ENCODE results near the gene ZNF688. TPM values are rescaled to one million over a fixed set of nuclear protein-coding genes. Genes with fewer than 3 reads are reported as not detected.

Gene ZNF688
- total RNA-seq, 1 experiment from 2014 or later = 3.6 TPM

GRCh38 chr16:30600215-30600614 lies 28.7 kb upstream of the ZNF688 start:
- Histone ChIP-seq H3K4me3 (replicated peaks in 1 of 2; ENCODE audit: low read depth in 1 of 2, low read length in 2 of 2) (no peak overlapping the region), H3K9me3 (ENCODE audit: control insufficient read depth in 1 of 2, insufficient read depth in 1 of 2, low read depth in 1 of 2, low read length in 2 of 2) (no peaks in the 10 kb centered on the region), H3K27ac (ENCODE audit: low read depth, low read length) (no peak overlapping the region), H3K79me2 (ENCODE audit: insufficient read depth, low read length) (no peaks in the 10 kb centered on the region), H3K9ac (ENCODE audit: low read length) (no peak overlapping the region), H3K4me1 (ENCODE audit: control insufficient read depth in 1 of 2, insufficient read depth in 2 of 2, low read length in 2 of 2) (peaks cover 0 to 5% of the 10 kb centered on the region in 2 experiments; a peak in 3 of 4 replicates), H3K4me2 (ENCODE audit: low read length) (no peak overlapping the region), H3K9me2 (ENCODE audit: insufficient read depth) (no peaks in the 10 kb centered on the region), H2AFZ (ENCODE audit: low read depth, low read length, poor library complexity, severe bottlenecking) (no peak overlapping the region), H3K27me3 (ENCODE audit: insufficient read depth, low read length) (no peaks in the 10 kb centered on the region), H3K36me3 (ENCODE audit: control insufficient read depth in 1 of 2, insufficient read depth in 2 of 2, low read length in 2 of 2) (peaks cover 10 to 12% of the 10 kb centered on the region in 2 experiments; a peak in 3 of 4 replicates), H4K20me1 (ENCODE audit: insufficient read depth) (no peaks in the 10 kb centered on the region)
- no peak for ATAC-seq
- no TSS peak for BruUV-seq (replicated peaks)
- DNase-seq (ENCODE audit: low read depth, low spot score) = no peak
- CTCF ChIA-PET = interaction anchor here (1.5 to 2.4 kb wide), 2 partner anchors 15 to 170 kb away, joined by 3 to 8 read pairs; partner anchors contain the start of gene DCTPP1
- intact Hi-C loops (cut with micrococcal nuclease) = no loop called here
- TF ChIP-seq SP1 (IDR thresholded peaks at IDR 0.05; ENCODE audit: low read depth) (no peak), TCF7L2 (IDR thresholded peaks at IDR 0.05; ENCODE audit: borderline replicate concordance, extremely low read depth, insufficient read depth, insufficient read length) (no peak), ZFX (IDR thresholded peaks at IDR 0.05) (no peak), POLR2A (IDR thresholded peaks at IDR 0.05; ENCODE audit: borderline replicate concordance, extremely low read depth, insufficient read depth, insufficient read length) (no peak), EZH2phosphoT487 (IDR thresholded peaks at IDR 0.05; ENCODE audit: borderline replicate concordance) (no peak), JUND (IDR thresholded peaks at IDR 0.05) (no peak), FOSL1 (IDR thresholded peaks at IDR 0.05; ENCODE audit: low read depth) (no peak), RAD21 (IDR thresholded peaks at IDR 0.05; ENCODE audit: low read depth) (no peak), EZH2 (IDR thresholded peaks at IDR 0.05) (no peak), EGR1 (IDR thresholded peaks at IDR 0.05; ENCODE audit: low read depth) (no peak)
- TF ChIP-seq, protein P1, sequence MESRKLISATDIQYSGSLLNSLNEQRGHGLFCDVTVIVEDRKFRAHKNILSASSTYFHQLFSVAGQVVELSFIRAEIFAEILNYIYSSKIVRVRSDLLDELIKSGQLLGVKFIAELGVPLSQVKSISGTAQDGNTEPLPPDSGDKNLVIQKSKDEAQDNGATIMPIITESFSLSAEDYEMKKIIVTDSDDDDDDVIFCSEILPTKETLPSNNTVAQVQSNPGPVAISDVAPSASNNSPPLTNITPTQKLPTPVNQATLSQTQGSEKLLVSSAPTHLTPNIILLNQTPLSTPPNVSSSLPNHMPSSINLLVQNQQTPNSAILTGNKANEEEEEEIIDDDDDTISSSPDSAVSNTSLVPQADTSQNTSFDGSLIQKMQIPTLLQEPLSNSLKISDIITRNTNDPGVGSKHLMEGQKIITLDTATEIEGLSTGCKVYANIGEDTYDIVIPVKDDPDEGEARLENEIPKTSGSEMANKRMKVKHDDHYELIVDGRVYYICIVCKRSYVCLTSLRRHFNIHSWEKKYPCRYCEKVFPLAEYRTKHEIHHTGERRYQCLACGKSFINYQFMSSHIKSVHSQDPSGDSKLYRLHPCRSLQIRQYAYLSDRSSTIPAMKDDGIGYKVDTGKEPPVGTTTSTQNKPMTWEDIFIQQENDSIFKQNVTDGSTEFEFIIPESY (IDR thresholded peaks at IDR 0.05; ENCODE audit: extremely low read depth, insufficient replicate concordance, low read length) = no peak
- RAD21 ChIA-PET (ENCODE audit: low non-redundant PET in 1 of 2, low total read pairs in 2 of 2, uncharacterized antibody in 2 of 2, unreplicated experiment in 2 of 2) = no interaction called here
- POLR2A ChIA-PET = interaction anchor here (3.4 kb wide), 1 partner anchor 10 kb away, joined by 14 read pairs; the partner anchor contains the start of gene ZNF689

Data from HCT116 (cell line).